ENCODE results near the gene LIMK1. TPM values are rescaled to one million over a fixed set of nuclear protein-coding genes. Genes with fewer than 3 reads are reported as not detected.

Gene LIMK1
- total RNA-seq, 4 donors from 2014 or later, result 12.8 to 21.5 (median 17.2) TPM

DNA sequence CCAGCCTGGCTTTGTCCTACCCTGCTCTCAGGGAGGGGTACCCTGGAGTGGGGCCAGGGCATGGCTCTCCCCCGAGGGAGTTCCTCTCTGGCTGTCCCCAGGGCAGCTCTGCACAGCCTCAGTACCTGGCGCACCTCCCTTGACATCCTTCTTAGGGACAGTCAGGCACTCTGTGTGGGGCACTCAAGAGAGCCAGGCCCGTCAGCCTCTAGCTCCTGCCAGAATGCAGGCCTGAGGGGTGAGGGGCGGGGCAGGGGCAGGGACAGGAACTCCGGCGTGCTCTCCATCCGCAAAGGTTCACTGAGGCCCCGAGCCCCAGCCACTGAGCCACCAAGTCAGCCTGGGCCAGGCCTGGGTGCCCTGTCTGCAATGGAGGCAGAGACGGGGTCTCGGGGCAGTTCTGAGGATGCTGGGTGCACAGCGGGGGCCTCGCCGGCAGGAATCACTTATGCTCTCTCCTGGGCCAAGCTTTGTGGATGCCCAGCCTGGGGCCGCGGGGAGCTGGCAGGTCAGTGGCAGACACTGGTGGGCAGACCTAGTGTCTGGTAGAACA, 10.1 kb downstream of the LIMK1 start:
- Histone ChIP-seq H3K4me1 (peaks cover 38% of the 10 kb centered on the region), H3K4me3 (peak overlapping the region; percentile 50), H3K36me3 (peaks cover 15% of the 10 kb centered on the region), H3K27ac (peak overlapping the region; percentile 75), H3K9me3 (no peaks in the 10 kb centered on the region), H3K27me3 (no peaks in the 10 kb centered on the region)
- TF ChIP-seq POLR2A (IDR thresholded peaks at IDR 0.05), result no peak
- peak in 1 of 2 donors; percentile 69 for DNase-seq (ENCODE audit: low spot score in 2 of 2)
- 30% methylated on average over 11 of the region's 15 CpGs for WGBS

GRCh38 chr7:74094224-74095101, 10.9 kb downstream of the LIMK1 start:
- WGBS, result 24% methylated on average over 14 of the region's 32 CpGs
- DNase-seq (ENCODE audit: low spot score in 2 of 2), result peak; percentile 91 to 94
- Histone ChIP-seq H3K4me1 (peaks cover 43% of the 10 kb centered on the region), H3K4me3 (peak overlapping the region; percentile 50), H3K9me3 (no peaks in the 10 kb centered on the region), H3K36me3 (peaks cover 16% of the 10 kb centered on the region), H3K27ac (peak overlapping the region; percentile 75), H3K27me3 (no peaks in the 10 kb centered on the region)
- TF ChIP-seq POLR2A (IDR thresholded peaks at IDR 0.05) (no peak), POLR2AphosphoS5 (IDR thresholded peaks at IDR 0.05) (no peak), EP300 (IDR thresholded peaks at IDR 0.05) (no peak)
- TF ChIP-seq, protein P1, sequence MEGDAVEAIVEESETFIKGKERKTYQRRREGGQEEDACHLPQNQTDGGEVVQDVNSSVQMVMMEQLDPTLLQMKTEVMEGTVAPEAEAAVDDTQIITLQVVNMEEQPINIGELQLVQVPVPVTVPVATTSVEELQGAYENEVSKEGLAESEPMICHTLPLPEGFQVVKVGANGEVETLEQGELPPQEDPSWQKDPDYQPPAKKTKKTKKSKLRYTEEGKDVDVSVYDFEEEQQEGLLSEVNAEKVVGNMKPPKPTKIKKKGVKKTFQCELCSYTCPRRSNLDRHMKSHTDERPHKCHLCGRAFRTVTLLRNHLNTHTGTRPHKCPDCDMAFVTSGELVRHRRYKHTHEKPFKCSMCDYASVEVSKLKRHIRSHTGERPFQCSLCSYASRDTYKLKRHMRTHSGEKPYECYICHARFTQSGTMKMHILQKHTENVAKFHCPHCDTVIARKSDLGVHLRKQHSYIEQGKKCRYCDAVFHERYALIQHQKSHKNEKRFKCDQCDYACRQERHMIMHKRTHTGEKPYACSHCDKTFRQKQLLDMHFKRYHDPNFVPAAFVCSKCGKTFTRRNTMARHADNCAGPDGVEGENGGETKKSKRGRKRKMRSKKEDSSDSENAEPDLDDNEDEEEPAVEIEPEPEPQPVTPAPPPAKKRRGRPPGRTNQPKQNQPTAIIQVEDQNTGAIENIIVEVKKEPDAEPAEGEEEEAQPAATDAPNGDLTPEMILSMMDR (IDR thresholded peaks at IDR 0.05), result no peak

DNA sequence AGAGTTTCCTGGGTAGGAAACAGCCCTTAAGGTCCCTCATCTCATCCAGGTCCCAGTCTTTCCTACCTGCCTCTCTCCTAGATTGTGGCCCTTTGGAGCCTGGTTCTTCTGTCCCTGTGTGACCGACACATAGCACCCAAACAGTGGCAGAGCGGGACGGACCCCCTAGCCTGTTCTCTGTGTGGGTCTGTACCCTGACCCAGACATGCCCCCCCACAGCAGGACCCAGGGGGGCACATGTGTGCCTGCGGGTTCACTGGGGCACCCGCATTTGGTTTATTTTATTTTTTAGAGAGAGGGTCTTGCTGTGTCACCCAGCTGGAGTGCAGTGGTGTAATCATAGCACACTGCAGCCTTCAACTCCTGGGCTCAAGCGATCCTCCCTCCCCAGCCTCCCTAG, 11.5 kb downstream of the LIMK1 start:
- peaks cover 19% of the 10 kb centered on the region for H3K36me3 ChIP-seq
- no peaks in the 10 kb centered on the region for H3K9me3 ChIP-seq
- 98% methylated on average over 5 of the region's 6 CpGs for WGBS
- H3K27me3 ChIP-seq, result no peaks in the 10 kb centered on the region
- H3K4me3 ChIP-seq, result peak overlapping the region; percentile 50
- peaks cover 43% of the 10 kb centered on the region for H3K4me1 ChIP-seq
- DNase-seq (ENCODE audit: low spot score in 2 of 2), result no peak
- TF ChIP-seq, protein P1 (IDR thresholded peaks at IDR 0.05), result no peak
- TF ChIP-seq POLR2AphosphoS5 (IDR thresholded peaks at IDR 0.05) (no peak), EP300 (IDR thresholded peaks at IDR 0.05) (no peak), POLR2A (IDR thresholded peaks at IDR 0.05) (no peak)
- peak overlapping the region; percentile 75 for H3K27ac ChIP-seq

DNA sequence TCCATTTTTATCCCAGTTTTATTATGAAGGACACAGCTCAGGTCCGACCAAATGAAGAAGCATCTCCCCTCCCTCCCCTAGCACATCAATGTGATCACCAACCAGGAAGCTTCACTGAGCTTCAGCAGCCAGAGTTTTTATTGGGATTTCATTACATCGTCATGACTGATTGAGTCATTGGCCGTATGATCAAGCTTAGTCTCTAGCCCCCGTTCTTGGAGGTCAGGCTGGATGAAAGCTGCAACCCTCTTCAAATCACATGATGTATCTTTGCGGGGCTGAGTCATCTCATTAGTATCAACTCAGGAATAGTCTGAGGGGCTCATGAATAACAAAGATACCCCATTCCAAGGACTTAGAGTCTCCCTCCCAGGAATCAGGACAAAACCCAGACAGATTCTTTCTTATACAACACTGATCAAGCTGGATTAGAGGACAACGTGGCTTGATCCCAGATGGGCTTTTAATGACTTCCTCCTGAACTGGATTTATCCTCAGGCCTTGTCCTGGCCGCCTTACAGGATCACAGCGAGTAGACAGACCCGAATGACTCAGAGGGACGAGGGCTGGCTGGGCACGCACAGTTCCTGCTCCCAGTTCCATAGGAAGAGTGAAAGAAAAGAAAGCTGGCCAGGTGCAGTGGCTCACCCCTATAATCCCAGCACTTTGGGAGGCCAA, 14.5 kb downstream of the LIMK1 start:
- H3K4me1 ChIP-seq, result peaks cover 52% of the 10 kb centered on the region
- H3K27ac ChIP-seq, result peak overlapping the region; percentile 81
- H3K27me3 ChIP-seq, result no peaks in the 10 kb centered on the region
- peak in 1 of 2 donors; percentile 85 for DNase-seq (ENCODE audit: low spot score in 2 of 2)
- H3K9me3 ChIP-seq, result no peaks in the 10 kb centered on the region
- H3K4me3 ChIP-seq, result no peak overlapping the region
- TF ChIP-seq, protein P1 (IDR thresholded peaks at IDR 0.05), result no peak
- TF ChIP-seq POLR2AphosphoS5 (IDR thresholded peaks at IDR 0.05) (peak in 2 of 3 donors; percentile 3), POLR2A (IDR thresholded peaks at IDR 0.05) (no peak)
- 51% methylated on average over 11 of the region's 11 CpGs for WGBS
- H3K36me3 ChIP-seq, result peaks cover 31% of the 10 kb centered on the region

DNA sequence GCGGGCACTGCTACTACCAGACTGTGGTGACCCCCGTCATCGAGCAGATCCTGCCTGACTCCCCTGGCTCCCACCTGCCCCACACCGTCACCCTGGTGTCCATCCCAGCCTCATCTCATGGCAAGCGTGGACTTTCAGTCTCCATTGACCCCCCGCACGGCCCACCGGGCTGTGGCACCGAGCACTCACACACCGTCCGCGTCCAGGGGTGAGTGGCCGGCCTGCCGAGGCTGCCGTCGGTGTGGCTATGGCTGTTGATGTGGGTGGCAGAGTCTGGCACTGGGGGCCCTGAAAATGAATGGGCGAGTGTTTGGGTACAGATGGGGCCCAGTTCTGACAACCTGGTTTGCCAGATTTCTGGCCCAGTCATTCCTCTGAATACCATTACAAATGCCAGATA, 15.4 kb downstream of the LIMK1 start:
- Histone ChIP-seq H3K4me1 (peaks cover 48% of the 10 kb centered on the region), H3K9me3 (no peaks in the 10 kb centered on the region), H3K27ac (peak overlapping the region; percentile 81), H3K4me3 (no peak overlapping the region), H3K36me3 (peaks cover 31% of the 10 kb centered on the region), H3K27me3 (no peaks in the 10 kb centered on the region)
- TF ChIP-seq, protein P1 (IDR thresholded peaks at IDR 0.05), result no peak
- no peak for TF ChIP-seq POLR2A (IDR thresholded peaks at IDR 0.05)
- no peak for TF ChIP-seq EP300 (IDR thresholded peaks at IDR 0.05)
- TF ChIP-seq POLR2AphosphoS5 (IDR thresholded peaks at IDR 0.05), result no peak
- 95% methylated on average over 17 of the region's 17 CpGs for WGBS
- no peak for DNase-seq (ENCODE audit: low spot score in 2 of 2)
